GM12891 (cell line): ENCODE results near the gene SPP1.

Experiments
- POLR2AphosphoS5 ChIP-seq: IDR thresholded peaks from 2 replicates; pipeline ENCODE4 v1.6.1; 2011; ENCODE audit warnings: low read depth, low read length, control low read depth
- POU2F2 ChIP-seq: IDR thresholded peaks from 2 replicates; pipeline ENCODE4 v1.6.1; 2011; ENCODE audit warnings: low read depth, mild to moderate bottlenecking, control low read depth, low read length, moderate library complexity

GRCh38 chr4:87967193-87967592 lies 8.3 kb upstream of the SPP1 start:
- TF ChIP-seq POLR2AphosphoS5 (no peak), POU2F2 (no peak)
